Measurements from ENCODE around the gene CYBA.

DNA sequence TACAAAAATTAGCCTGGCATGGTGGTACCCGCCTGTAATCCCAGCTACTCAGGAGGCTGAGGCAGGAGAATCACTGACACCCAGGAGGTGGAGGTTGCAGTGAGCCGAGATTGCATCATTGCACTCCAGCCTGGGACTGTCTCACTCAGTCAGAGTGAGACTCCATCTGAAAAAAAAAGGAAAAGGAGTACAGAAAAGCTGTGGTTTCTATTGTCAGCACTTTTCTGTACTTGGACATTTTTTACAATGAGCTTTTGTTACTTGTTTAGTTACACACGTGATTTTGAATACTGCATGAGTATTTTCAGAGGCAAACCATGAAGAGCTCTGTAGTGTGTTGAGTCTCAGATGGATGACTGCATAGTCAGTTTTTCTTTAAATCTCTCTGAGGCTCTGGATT, 54.4 kb downstream of the CYBA start:
- TF ChIP-seq CTCF (IDR thresholded peaks at IDR 0.05; ENCODE audit: low read depth, low read length): no peak
- TF ChIP-seq EZH2phosphoT487 (IDR thresholded peaks at IDR 0.05; ENCODE audit: low read depth): no peak

Data from OCI-LY3 (cell line).